ENCODE measurements around the gene FCN1.

DNA sequence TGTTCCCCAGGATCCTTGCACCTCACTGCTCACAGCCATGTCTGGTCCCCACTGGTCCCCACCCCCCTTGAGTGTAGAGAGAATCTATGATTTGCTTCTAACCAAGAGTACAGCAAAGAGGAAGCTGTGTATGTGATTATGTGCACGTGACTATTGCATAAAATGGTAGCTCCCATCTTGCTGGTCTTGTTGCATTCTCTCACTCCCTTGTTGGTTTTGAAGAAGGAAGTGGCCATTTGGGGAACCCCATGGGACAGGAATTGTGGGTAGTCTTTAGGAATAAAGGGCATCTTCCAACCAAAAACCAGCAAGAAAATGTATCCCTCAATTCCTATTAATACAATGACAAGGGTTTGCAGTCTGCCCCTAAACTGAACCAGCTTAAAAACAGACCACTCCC is 42.3 kb downstream of the FCN1 start:
- no peak for TF ChIP-seq POLR2A (IDR thresholded peaks at IDR 0.05)
- TF ChIP-seq, protein P1, sequence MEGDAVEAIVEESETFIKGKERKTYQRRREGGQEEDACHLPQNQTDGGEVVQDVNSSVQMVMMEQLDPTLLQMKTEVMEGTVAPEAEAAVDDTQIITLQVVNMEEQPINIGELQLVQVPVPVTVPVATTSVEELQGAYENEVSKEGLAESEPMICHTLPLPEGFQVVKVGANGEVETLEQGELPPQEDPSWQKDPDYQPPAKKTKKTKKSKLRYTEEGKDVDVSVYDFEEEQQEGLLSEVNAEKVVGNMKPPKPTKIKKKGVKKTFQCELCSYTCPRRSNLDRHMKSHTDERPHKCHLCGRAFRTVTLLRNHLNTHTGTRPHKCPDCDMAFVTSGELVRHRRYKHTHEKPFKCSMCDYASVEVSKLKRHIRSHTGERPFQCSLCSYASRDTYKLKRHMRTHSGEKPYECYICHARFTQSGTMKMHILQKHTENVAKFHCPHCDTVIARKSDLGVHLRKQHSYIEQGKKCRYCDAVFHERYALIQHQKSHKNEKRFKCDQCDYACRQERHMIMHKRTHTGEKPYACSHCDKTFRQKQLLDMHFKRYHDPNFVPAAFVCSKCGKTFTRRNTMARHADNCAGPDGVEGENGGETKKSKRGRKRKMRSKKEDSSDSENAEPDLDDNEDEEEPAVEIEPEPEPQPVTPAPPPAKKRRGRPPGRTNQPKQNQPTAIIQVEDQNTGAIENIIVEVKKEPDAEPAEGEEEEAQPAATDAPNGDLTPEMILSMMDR (IDR thresholded peaks at IDR 0.05 in 4 of 5, conservative IDR thresholded peaks at IDR 0.05 in 1 of 5) = no peak
